Fibroblast of villous mesenchyme (primary cell): Measurements from ENCODE around the gene FAM222A. TPM values are rescaled to one million over a fixed set of nuclear protein-coding genes. Genes with fewer than 3 reads are reported as not detected.
A peak's percentile ranks its signal among the peaks of the same experiment; 100 is the strongest.

Source experiments
- DNase-seq: peaks from one replicate; pipeline ENCODE4 v3.0.0-alpha.2; 2010; ENCODE audit warnings: low read depth
- H3K4me3 ChIP-seq: 2 replicates; pipeline ENCODE4 v1.5.1; 2011; ENCODE audit warnings: low read depth, mild to moderate bottlenecking, low read length
- total RNA-seq: library from RNA; depleted of rRNA; stranded (reverse); fragments of >200 nt; gene quantifications from 2 replicates; pipeline ENCODE4 v1.2.3, GENCODE V29; 2012
- TF ChIP-seq, protein P1 (sequence below): IDR thresholded peaks from 2 replicates; pipeline ENCODE4 v1.5.1; 2012; ENCODE audit warnings: low read depth, mild to moderate bottlenecking, low read length; ENCODE audit not compliant: insufficient read depth

Gene FAM222A
- total RNA-seq, 1 donor, result 0.43 TPM

DNA sequence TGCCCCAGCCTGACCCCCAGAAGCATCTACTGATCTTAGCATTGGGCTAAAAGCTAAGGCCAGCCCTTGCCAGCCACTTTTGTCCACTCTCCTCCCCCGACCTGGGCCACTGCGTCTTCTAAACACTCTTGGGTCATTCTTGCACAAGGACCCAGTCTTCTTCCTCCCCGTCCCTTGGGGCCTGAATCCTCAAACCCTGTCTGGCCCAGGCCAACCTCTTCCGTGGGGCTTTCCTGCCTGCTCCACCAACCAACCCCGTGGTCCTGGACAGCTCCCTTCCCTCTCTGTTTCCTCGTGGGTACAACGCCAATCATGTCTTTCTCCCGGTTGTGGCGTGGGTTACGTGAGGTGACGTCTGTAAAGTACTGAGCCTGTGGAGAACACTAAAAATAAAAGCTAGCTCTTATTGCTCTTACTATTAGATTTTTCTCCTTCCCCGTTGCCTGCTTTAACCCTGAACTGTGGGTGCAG, 21.5 kb downstream of the FAM222A start:
- DNase-seq, result no peak

DNA sequence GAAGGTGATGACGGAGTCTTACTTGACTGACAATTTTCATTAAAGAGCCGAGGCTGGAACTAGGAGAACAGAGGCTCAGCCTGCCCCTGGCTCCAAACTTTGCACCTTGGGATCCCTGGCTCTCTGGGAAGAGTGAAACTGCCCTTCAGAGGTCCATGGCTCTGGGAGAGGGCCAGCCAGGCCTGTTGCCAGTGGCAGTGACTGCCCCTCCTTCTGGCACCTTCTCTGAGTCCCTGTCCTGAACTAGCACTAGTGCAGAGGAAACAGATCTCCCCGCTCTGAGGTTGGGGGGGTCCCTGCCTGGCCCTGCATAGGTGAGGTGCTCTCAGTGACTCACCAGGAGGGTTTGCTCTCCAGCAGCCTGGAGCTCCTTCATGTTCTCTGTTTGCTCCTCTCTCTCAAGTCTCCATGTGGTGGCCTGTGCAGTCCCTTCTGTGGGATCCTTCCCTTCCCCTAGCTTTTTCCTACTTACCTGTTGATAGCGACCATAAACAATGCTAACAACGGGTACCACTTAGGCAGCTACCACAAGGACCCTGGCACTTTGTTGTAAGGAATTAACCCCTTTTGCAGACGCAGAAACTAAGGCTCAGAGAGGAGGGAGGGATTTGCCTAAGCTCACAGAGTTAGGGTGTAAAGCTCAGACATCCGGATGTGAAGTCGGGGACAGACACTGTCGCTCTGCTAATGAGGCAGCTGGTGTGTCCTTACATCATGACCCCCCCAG, 22.4 kb downstream of the FAM222A start:
- DNase-seq, result no peak
- no peak overlapping the region for H3K4me3 ChIP-seq
- TF ChIP-seq, protein P1, sequence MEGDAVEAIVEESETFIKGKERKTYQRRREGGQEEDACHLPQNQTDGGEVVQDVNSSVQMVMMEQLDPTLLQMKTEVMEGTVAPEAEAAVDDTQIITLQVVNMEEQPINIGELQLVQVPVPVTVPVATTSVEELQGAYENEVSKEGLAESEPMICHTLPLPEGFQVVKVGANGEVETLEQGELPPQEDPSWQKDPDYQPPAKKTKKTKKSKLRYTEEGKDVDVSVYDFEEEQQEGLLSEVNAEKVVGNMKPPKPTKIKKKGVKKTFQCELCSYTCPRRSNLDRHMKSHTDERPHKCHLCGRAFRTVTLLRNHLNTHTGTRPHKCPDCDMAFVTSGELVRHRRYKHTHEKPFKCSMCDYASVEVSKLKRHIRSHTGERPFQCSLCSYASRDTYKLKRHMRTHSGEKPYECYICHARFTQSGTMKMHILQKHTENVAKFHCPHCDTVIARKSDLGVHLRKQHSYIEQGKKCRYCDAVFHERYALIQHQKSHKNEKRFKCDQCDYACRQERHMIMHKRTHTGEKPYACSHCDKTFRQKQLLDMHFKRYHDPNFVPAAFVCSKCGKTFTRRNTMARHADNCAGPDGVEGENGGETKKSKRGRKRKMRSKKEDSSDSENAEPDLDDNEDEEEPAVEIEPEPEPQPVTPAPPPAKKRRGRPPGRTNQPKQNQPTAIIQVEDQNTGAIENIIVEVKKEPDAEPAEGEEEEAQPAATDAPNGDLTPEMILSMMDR, result no peak

More for the DNA sequence above, 21.5 kb downstream of the FAM222A start:
- no peak overlapping the region for H3K4me3 ChIP-seq
- TF ChIP-seq, protein P1, result no peak

DNA sequence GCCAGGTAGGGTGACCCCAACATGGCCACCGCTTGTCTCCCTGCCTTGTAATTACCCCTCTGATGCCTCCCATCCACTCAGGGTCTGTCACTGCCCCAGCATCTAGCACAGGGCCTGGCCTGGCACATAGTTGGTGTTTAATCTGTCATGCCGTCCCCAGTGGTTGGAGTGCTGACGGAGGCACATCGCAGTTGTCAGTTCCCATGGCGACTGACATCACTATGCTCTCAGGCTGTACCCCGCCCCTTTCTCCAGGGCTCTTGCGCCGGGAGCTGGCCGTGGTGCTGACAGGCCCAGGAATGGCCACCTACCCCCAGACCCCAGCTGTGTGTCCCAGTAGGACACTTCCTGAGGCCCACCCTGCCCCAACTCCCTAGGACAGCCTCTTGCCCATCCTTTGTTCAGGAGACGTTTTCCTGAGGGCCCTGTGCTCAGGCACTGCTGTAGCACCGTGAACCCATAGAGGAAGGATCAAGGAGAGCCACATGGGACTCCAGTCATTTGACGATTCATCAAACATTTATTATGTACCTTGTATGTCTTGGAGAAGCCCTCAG, 23.0 kb downstream of the FAM222A start:
- peak; percentile 35 for DNase-seq
- no peak overlapping the region for H3K4me3 ChIP-seq
- TF ChIP-seq, protein P1, result no peak

DNA sequence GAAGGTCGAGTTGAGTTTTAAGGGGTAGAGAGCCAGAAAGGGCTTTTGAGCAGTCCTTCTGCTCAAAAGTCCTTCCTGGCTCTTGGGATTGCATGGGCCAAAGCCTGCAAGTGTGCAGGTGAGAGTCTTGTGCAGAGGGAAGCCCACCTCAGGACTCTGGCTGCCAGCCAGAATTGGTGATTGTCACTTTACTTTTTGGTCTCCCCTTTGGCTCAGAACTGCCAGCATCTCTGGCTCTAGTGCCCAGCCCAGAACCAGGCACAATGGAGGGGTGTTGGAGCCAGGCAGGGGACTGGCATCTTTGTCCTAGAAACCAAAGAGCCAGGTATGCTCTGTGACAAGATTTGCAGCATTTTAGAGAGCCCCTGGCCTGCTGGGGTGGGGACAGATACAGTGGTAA, 23.5 kb downstream of the FAM222A start:
- TF ChIP-seq, protein P1, result no peak
- no peak for DNase-seq
- H3K4me3 ChIP-seq, result no peak overlapping the region

DNA sequence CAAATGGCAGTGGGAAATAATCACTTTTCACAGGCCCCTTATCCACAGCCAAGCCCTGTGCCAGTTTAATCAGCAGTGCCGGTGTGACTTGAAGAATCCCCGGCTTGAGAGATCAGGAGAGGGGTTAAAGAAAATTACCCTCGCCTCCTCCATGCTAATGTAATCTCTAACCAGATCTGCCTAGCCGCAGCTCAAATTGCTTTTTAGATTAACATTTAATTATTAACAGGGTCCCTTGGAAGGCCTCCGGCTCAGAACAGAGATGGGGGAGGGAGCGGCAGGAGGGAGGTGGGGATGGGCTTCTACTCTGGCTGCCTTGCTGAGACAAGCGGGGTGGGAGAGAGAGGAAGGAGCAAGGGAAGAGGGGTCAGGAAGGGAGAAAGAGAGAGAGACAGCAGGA, 24.0 kb downstream of the FAM222A start:
- DNase-seq, result no peak
- no peak overlapping the region for H3K4me3 ChIP-seq
- TF ChIP-seq, protein P1, result no peak

DNA sequence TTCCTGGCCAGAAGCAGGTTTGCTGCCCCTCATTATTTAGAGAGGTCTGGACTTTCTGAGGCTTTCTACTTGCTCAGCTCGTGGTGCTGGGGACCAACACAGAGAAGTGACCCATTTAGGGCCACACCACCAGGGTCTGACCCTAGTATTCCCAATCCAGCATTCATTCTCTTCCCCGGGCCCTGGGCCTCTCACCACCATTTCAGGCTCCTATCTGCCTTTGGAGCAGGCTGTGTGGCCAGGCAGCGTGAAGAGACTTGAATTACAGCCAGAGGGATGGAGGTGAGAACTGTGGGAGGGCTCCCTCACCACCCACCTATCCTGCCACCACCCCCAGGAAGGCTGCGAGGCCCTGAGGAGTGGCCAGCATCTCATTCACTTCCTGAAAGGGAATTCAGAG, 24.6 kb downstream of the FAM222A start:
- no peak for DNase-seq
- TF ChIP-seq, protein P1, result no peak
- no peak overlapping the region for H3K4me3 ChIP-seq
